Activated T-helper 1 cell treated with Interleukin-2 at 50 U/mL for 16 hours (primary cell): ENCODE results near the gene PNP.
"Not testable (repeated sequence)": the region's sequence is repeated elsewhere in the genome, so short reads cannot be mapped to it uniquely, and the experiment has no call there.

Source experiments
- DNase-seq: peaks from one replicate; pipeline ENCODE4 v3.0.0-alpha.2; 2020; ENCODE audit warnings: low read depth

PNP gene

GRCh38 chr14:20469242-20469889 lies at the start of gene PNP:
PNP (plus strand) TSS chr14:20469406; CDS start chr14:20469525, 119 bp downstream.
- peak; percentile 75 for DNase-seq

GRCh38 chr14:20419419-20419818 lies 49.8 kb upstream of the PNP start:
- DNase-seq: no peak

DNA sequence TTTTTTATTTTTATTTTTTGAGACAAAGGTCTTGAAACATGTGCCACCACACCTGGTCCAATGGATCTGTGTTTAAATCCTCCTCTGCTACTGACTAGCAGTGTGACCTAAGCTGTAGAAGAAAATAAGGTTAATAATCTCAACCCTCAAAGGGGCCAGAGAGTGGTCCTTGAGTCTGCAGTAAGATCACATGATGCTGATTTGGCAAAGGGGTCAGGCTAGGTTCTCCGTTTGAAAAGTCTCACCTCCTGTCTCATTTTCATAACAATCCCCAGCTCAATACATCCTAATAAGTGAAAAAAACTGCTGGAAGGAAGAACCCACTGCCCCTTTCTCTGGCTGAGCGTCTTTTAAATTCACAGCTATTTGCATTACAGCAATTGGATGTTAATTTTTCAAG lies 47.9 kb upstream of the PNP start:
- DNase-seq: no peak

DNA sequence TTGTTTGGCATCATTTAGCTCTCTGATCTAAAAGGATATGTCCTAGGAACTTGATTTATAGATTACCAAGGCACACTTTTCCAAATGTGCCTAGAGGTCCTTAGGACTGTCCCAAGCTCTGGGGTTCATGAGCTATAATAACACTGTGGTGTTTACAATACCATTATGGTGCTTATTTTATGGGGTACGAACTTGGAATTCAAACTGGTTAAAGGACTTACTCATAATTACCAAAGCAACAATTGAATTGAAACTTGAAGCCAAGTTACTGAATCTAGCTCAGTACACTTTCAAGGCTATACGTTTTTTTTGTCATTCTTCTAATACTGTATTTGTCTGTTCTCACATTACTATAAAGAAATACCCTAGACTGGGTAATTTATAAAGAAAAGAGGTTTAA lies 46.3 kb upstream of the PNP start:
- no peak for DNase-seq

GRCh38 chr14:20424851-20425250 lies 44.4 kb upstream of the PNP start:
- no peak for DNase-seq

DNA sequence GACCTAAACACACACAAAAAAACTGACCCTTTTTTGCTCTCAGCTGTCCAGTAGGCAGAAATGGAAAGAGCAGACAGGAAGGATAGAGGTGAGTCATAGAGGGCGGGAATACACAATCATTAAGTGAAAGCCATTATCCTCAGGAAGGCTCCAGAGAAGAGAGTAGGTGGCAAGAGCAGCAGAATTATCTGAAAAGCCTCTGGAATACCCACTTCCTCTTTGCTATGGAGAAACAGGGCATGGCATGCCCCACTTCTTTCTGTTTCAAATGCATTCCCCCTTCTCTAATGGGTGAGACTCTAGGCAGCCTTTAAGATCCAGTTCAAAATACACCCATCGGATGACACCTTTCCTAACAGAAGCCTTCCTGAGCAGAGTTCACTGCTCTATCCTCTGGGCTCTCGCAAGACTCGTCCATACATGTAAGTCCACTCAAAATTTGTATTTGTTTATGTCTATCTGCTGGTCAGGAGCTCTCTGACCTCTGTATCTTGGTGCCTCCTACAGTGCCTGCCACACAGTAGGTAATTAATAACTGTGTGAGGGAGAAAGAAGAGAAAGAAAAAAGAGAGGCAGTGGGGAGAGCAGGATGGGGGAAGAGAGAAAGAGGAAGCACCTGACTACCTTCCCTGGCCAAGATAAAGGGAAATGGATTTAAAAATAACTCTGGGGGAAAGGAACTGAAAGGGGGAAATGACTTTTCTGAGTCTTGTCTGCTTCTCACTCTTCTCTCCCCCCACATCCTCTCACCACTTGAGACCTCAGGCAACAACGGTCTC lies 41.8 kb upstream of the PNP start:
- DNase-seq: no peak

- no peak for DNase-seq
Observed at GRCh38 chr14:20428010-20428365, 41.2 kb upstream of the PNP start.

GRCh38 chr14:20428802-20429201 lies 40.4 kb upstream of the PNP start:
- DNase-seq: no peak

DNA sequence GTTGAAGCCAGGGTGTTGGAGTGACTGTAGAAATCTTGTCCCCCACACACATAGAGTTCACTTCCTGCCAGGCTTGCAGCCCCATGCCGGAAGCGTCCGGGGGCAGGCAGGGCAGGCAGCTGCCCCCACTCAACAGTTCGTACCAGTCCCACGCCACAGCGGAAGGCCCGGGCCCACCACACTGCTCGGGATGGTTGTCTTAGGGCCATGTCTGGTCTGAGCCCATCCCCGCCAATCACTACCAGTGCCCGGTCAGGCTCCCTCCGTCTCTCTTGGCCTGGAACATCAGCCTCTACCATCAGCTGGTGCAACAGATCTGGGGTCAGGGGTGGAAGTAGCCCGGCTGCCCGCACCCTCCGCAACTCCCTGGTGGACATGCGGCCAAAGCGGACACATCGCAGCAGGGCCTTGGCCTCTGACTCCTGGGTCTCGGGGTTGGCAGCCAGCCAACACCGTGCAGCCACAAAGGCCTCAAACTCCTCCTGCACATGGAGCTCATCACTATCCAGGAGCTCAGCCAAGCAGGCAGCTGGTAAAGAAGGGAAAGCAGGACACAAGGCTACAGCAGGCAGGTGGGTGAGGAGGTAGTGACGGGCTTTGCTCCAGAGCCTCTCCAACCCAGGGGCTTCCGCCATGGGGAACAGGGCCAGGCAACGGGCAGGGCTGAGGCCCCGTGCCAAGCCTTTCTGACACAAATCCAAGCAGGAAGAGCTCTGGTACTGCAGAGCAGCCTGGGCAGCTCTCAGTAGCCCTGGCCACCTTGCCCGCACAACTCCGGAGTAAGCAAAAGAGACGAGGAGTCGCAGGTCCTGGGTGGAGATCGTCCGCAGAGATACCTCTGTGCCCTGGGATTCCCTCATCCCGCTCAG lies 39.2 kb upstream of the PNP start:
- no peak for DNase-seq

DNA sequence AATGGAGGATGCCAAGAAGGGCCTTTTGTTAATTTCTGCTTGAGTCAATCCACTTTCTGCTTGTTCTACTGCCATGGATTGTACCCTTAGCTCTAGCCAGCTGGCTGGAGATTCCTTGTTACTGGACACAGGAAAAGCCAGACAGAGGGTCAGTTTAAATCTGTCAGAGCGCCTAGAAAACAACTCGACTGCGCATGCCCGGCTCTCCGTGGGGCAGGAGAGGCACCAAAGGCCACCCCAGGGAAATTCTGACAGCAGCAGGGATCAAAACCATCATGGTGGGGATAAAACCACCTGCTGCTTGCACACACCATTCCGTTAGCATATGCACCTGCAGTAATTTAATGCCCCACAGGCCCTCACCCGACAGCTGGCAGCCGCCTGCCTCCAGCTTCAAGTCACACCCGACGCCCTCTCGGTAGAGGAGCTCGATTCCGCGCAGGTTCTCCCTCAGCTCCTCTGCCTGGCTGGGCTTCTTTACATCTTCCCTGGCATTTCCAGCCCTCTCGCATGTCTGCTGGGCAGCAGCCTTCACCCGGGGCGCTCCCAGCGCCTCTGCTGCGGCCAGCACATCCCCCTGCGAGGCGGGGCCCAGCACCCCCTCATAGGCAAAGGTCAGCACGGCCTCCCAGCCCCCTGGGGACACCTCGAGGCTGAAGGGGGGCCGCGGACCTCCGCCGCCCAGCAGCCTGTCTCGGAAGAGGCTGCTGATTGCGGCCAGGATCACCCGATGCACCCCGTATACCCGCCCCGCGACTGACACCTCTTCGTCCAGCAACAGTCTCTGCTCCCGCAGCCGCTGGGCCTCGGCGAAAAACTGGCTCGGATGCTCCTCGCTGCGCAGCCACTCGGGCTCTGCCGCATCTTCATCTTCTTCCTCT lies 34.3 kb upstream of the PNP start:
- DNase-seq: no peak

- no peak for DNase-seq
Observed at GRCh38 chr14:20435582-20436362, 33.4 kb upstream of the PNP start, which contains the start of gene KLHL33. KLHL33 (minus strand) TSS chr14:20436166; CDS start chr14:20435811, 355 bp downstream.

GRCh38 chr14:20436363-20436755 lies 32.8 kb upstream of the PNP start:
- no peak for DNase-seq

DNA sequence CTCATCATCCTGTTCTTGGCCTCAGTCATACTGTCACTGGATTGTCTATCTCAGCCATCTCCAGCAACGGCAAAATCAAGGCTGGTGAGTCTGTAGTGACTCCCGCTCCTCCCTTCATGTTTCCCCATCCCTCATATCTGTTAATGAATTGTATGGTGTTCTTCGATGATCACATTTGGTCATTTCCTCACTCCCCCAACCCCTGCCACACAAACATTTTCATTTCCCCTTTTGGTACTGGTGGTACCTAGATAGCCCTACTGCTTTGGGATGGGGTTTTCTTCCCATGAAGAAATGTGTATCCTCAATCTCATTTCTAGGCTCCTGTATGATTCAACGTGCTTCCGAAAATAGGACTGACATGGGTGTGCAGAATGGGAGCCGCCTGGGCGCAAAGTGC lies 30.5 kb upstream of the PNP start:
- no peak for DNase-seq

DNA sequence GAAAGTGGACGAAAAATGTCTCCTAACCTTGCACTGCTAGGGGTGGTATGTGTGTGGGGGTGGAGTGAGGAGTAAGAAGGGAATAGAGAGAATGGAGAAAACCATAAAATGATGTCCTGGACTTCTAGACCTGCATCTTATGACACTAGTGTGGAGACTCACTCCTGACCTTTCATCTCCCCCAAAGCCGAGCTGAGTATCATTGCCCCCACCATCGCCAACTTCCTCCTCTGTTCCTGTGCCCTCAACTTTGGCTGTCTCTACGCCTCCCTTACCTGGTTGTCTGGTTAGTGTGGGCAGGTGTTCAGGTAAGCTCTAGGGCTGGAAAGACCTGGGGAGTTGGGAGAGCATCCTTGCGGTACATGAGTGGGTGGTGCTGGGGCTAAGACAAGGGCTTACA lies 28.7 kb upstream of the PNP start:
- no peak for DNase-seq

DNA sequence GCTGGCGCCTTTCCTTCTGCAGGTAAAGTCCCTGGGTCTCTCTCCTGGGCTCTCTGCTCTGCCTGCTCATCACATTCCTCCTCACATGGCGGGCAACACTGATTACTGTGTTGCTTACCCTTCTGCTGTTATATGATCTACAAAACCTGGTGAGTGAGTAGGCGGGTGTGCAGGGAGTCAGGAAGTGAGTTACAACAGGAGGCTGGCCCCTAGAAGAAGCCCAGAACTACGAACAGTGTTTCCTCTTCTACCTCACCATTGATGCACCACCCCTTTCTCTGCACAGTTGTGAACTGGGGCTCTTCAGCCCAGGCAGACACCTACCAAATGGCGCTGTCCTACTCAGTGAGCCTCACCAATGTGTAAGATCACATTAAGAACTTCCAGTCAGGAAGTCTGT lies 28.3 kb upstream of the PNP start:
- no peak for DNase-seq

DNA sequence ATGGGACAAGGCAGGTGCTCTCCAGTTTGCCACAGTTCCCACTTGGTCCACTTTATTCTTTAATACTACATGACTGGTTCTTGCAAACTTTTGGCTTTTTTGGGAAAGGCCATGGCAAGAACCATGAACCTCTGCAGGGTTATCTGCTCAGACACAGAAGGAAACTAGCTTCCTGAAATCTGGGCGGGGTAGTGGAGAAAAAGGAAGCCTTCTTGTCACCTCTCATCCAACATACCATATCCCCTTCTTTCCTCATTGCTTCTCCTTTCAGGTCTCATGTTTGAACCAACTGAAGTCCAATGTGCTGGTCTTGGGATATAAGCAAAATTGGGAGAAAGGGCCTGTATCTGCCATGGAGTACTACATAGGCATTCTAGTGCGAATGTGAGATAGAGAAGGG lies 27.7 kb upstream of the PNP start:
- DNase-seq: no peak

DNA sequence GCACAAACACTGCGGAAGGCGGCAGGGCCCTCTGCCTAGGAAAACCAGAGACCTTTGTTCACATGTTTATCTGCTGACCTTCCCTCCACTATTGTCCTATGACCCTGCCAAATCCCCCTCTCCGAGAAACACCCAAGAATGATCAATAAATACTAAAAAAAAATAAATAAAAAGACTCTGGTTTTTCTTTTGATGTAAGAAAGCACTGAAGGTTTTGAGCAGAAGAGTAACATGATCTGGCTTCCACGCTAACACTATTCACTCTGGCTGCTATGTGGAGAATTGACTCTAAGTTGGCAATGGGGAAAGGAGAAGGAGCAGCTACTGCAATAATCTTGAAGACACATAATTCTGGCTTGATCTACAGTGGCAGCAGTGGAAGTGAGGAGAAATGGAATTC lies 25.6 kb upstream of the PNP start:
- not testable (repeated sequence) for DNase-seq

- no peak for DNase-seq
Observed at GRCh38 chr14:20446889-20447288, 22.3 kb upstream of the PNP start.

GRCh38 chr14:20452831-20453230 lies 16.4 kb upstream of the PNP start:
- not testable (repeated sequence) for DNase-seq

GRCh38 chr14:20454516-20455354 lies 14.5 kb upstream of the PNP start, which contains the start of the genes APEX1 and OSGEP:
APEX1 (plus strand) TSS chr14:20455226; CDS start chr14:20455646, 420 bp downstream.
OSGEP (minus strand) TSS chr14:20454812; CDS start chr14:20454683, 129 bp downstream.
- peak; percentile 94 for DNase-seq
